Measurements from ENCODE around the gene SLC13A2.
A peak's percentile ranks its signal among the peaks of the same experiment; 100 is the strongest.
"Not testable (repeated sequence)": the region's sequence is repeated elsewhere in the genome, so short reads cannot be mapped to it uniquely, and the experiment has no call there.

Gene SLC13A2, protein sequence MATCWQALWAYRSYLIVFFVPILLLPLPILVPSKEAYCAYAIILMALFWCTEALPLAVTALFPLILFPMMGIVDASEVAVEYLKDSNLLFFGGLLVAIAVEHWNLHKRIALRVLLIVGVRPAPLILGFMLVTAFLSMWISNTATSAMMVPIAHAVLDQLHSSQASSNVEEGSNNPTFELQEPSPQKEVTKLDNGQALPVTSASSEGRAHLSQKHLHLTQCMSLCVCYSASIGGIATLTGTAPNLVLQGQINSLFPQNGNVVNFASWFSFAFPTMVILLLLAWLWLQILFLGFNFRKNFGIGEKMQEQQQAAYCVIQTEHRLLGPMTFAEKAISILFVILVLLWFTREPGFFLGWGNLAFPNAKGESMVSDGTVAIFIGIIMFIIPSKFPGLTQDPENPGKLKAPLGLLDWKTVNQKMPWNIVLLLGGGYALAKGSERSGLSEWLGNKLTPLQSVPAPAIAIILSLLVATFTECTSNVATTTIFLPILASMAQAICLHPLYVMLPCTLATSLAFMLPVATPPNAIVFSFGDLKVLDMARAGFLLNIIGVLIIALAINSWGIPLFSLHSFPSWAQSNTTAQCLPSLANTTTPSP

DNA sequence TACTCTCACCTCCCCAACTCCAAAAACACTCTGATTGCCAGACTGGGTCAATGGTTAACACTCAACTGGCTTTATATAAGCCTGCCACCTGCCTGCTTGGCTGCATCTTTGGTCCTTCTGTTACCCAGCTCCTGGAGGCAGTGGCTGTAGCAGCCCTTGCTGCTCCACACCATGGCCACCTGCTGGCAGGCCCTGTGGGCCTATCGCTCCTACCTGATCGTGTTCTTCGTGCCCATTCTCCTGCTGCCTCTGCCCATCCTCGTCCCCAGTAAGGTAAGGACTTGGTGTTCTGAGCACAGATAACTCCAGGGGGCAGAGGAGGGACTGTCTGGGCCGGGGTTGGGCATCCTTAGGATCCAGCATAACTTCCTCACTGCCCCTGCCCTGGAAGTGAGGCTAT lies at the start of gene SLC13A2:
Gene SLC13A2, plus strand, starts transcription at position 103 of the 400 bp plus-strand sequence. Its CDS starts 69 bp downstream, at position 172.
- no peak for DNase-seq

DNA sequence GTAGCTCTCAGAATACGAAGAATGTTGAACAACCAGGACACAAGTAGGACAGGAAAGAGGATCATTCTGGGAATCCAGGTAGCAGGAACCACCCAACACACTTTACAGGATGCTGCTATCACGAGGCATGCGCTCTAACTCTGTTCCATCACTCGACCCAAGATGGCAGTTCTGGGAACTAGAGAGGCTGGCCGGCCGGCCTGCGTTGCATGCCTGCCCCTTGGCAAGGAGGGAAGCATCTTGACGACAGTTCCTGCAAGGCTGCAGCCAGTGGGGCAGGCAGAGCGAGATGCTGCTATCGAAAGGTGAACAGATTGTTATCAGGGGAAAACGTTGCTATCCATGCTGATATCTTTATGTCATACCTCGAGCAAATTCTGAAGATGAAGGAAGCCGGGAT lies 48.2 kb upstream of the SLC13A2 start:
- no peak for DNase-seq

DNA sequence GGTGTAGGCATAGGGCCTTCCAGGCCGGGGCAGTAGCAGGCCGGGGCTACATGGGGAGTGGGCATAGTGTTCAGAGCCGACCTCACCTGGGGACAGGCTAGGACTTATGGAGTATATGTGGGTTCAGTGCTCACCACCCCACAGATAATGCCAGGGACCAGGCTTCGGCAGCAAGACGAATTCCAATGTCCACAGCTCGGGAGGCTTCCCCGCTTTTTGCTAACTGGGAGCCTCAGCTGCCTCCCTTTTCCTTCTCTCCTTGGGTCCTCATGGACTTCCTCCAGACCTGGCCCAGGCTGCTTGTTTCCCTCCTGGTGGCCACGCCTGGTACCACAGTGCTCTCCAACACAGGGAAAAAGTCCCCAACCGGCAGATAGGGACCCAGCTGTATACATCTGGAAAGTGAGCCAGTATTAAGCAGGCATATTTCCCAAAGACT lies 47.3 kb upstream of the SLC13A2 start:
- DNase-seq: no peak

DNA sequence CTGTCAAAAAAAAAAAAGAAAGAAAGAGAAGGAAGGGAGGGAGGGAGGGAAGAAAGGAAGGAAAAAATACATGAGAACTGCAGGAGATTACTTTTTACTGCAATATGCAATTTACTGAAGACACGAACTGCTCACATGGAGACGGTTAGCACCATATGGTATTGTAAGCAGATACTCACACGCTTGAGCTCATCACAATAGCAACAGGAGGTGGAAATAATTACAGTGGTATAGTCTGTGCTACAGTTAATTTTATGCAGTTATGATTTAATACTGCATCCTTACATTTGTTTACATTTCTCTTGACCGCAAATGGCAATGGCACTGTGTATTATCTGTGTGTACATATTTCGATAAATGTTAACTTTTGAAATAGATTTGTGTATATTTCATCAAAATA lies 46.1 kb upstream of the SLC13A2 start:
- peak; percentile 97 for DNase-seq

DNA sequence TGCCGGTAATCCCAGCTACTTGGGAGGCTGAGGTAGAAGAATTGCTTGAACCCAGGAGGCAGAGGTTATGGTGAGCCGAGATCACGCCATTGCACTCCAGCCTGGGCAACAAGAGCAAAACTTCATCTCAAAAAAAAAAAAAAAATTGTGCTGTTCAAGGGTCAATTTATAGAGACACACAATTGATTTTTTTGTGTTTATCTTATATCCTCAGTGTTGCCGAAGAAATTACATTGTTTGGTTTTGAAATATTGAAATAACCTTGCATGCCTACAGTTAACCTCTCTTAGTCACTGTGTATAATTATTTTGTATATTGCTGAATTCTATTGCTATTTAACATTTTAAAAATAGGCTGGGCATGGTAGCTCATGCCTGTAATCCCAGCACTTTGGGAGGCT lies 45.5 kb upstream of the SLC13A2 start:
- DNase-seq: not testable (repeated sequence)

DNA sequence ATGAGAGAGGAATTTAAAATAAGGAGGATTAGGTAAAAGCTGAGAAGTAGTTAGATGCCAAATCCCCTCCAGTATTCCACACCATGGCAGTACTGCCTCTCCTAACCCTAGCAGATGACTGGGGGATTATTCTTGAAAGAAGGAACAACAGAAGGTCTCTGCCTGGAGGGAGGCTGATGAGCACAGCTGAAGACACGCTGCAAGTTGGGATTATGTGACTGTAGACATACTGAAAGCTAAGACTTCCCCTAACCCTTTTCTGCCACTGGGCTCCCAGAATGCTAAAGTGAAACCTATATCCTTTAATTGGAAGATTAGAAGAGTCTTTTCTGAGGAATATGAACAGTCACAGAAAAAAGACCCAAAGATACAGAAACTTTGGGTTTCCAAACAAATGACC lies 39.7 kb upstream of the SLC13A2 start:
- DNase-seq: no peak

DNA sequence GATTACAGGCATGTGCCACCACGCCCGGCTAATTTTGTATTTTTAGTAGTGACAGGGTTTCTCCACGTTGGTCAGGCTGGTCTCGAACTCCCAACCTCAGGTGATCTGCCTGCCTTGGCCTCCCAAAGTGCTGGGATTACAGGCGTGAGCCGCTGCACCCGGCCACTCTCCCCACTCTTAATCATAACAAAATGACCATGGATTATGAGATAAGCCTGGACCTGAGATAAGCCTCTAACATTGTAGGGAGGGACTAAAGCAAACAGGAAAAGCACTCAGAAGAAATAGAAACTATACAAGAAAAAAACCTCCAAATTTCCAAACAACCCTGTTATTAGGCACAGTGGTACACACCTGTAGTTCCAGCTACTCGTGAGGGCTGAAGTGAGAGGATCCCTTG lies 39.1 kb upstream of the SLC13A2 start:
- not testable (repeated sequence) for DNase-seq

DNA sequence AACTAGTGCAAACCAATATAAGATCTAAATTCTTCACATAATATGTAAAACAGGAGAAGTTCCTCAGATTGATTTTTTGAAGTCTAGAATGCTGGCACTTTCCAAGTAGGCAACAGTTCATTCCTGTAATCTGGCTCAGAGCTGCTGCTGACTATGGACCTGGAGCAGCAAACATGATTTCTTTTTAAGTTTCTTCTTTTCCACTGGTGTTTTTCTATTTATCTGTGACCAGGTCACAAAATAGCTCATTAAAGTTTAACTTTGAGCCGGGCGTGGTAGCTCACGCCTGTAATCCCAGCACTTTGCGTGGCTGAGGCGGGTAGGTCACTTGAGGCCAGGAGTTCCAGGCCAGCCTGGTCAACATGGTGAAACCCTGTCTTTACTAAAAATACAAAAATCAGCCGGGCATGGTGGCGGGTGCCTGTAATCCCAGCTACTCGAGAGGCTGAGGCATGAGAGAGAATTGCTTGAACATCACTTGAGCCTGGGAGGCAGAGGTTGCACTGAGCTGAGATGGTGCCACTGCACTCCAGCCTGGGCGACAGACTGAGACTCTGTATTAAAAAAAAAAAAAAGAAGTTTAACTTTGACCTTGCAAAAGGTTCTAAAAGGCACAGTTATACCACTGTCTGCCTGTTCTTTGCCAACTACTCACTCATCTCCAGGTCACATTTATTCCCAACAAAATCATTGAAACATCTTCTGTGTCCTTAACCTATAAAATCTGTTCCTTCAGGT lies 29.4 kb upstream of the SLC13A2 start:
- DNase-seq: no peak

DNA sequence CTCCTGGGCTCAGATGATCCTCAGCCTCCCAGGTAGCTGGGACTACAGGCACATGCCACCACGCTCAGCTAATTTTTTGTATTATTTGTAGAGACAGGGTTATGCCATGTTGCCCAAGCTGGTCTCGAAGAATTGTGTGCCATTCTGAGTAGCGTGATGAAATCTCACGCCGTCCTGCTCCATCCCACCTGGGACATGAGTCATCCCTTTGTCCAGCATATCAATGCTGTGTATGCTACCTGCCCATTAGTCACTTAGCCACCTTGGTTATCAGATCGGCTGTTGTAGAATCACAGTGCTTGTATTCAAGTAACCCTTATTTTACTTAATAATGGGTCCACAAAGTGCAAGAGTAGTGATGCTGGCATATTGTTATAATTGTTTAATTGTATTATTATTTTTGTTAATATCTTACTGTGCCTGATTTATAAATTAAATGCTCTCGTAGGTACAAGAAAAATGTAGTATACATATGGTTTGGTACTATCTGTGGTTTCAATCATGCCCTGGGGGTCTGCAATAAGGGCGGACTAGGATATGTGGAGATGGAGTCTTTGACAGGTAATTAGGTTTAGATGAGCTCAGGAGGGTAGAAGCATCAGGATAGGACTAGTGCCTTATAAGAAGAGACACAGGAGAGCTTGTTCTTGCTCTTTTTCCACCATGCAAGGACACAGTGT lies 26.6 kb upstream of the SLC13A2 start:
- no peak for DNase-seq

DNA sequence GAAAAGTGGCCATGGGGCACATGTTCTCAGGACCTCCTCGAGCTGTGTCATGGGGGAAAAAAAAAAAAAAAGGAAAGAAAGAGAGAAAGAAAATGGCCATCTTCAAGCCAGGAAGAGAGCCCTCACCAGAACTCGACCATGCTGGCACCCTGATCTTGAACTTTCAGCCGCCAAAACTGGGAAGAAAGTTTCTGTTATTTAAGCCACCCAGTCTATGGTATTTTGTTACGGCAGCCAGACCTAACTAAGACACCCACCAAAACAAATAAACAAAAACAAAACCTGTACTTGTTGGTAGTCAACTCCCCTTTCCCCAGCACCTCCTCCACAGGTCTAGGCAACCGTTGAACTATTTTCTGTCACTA lies 26.1 kb upstream of the SLC13A2 start:
- DNase-seq: no peak

DNA sequence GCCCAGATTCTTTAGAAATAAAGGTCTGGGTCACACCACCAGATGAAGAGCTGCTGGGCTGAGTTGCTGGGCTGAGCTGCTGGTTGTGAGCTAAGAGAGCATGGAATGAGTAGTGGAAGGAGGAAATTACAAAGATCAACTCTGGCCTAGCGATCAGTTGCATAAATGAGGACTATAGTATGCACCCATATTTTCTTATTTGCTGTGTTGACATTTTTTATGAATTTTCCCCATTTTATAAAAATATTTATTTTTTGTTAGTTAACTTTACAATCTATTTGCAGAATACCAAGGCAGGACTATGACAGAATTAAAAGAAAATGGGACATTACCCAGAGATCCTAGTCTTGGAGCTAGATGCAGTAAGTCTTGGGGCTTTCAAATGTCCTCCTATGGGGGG lies 23.6 kb upstream of the SLC13A2 start:
- no peak for DNase-seq

DNA sequence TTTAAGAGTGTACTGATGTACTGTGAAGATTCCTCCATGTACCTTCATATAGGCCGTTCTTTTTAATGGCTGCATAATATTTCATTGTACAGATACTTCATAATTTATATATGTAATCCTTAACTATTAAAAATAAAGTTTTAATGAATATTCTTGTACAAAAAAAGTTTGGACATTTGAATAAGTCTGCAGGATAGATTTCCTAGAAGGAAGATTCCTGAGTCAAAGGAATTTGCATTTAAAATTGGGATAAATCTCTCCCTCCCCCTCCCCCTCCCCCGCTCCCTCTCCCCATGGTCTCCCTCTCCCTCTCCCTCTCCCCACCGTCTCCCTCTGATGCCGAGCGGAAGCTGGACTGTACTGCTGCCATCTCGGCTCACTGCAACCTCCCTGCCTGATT lies 15.6 kb upstream of the SLC13A2 start:
- no peak for DNase-seq

DNA sequence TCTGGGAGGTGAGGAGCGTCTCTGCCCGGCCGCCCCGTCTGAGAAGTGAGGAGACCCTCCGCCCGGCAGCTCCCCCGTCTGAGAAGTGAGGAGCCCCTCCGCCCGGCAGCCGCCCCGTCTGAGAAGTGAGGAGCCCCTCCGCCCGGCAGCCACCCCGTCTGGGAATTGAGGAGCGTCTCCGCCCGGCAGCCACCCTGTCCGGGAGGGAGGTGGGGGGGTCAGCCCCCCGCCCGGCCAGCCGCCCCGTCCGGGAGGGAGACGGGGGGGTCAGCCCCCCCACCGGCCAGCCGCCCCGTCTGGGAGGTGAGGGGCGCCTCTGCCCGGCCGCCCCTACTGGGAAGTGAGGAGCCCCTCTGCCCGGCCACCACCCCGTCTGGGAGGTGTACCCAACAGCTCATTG lies 14.6 kb upstream of the SLC13A2 start:
- DNase-seq: not testable (repeated sequence)

DNA sequence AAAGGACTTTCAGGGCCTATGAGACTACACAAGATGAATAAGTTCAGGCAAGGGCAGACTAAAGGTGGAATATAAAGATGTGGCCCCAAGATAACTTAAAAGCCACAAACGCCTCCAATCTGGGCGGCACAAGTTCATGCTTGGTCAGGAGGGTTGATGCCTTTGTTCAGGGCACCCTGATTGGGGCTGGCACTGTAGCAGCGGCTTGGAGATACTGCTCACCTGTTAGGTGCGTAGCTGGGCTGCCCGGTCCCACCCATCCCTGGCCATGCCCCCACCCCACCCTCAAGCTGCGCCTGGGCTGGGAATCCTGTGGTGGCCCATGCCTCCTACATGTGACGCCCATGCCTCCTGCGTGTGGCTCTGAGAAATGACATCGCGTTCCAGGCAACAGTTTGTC lies 12.5 kb upstream of the SLC13A2 start:
- DNase-seq: no peak

DNA sequence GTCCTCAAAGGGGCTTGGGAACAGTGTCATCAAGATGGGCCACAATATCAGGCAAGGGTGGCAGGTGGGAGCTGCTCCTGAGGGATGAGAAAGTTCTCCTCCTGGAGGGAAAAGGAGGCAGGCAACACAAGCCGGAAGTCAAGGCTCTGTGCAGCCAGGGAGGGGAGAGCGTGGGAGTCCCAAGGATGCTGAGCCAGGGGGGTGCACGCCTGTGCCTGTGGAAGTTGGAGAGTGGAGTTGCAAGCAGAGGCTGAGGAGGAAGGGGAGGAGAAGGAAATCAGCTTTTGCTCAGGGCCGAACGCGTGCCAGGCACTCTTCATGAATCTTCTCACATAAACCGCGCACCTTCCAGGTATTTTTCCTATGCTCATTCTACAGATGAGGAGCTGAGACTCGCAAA lies 7.4 kb upstream of the SLC13A2 start:
- no peak for DNase-seq

DNA sequence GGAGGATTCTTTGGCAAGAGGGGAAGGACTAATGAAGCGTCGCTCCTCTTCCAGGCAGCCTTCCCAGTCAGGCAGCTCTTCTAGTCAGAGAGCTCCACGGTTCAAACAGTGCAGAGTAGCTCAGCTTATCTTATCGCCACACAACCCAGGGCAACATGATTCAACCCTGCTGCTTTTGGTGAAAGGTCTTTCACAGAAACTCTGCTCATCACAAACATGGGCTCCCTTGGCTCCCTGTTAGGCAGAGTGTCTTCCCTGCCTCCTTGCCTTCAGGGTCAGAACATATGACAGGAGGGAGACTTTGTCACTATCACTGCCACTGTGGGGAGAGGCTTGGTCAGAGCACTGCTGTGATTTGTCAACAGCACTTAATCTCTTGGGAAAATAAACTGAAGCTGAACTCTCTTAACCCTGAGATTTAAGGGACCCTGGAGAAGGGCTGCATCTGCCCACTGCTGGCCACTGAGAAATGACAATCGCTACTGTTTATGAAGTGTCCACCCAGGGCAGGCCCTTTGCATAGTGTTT lies 6.9 kb upstream of the SLC13A2 start:
- no peak for DNase-seq

DNA sequence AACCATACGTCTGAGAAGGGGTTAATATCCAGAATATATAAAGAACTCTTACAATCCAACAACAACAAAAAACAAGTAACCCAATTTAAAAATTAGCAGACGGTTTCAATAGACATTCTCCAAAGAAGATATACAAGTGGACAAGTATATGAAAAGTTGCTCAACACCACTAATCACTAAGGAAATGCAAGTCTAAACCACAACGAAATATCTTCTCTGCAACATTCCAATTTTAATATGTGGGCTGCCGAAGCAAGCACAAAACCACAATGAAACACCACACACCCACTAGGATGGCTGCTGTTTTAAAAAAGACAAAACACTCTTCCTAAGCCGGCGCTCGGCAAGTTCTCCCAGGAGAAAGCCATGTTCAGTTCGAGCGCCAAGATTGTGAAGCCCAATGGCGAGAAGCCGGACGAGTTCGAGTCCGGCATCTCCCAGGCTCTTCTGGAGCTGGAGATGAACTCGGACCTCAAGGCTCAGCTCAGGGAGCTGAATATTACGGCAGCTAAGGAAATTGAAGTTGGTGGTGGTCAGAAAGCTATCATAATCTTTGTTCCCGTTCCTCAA lies 5.9 kb upstream of the SLC13A2 start:
- DNase-seq: no peak

DNA sequence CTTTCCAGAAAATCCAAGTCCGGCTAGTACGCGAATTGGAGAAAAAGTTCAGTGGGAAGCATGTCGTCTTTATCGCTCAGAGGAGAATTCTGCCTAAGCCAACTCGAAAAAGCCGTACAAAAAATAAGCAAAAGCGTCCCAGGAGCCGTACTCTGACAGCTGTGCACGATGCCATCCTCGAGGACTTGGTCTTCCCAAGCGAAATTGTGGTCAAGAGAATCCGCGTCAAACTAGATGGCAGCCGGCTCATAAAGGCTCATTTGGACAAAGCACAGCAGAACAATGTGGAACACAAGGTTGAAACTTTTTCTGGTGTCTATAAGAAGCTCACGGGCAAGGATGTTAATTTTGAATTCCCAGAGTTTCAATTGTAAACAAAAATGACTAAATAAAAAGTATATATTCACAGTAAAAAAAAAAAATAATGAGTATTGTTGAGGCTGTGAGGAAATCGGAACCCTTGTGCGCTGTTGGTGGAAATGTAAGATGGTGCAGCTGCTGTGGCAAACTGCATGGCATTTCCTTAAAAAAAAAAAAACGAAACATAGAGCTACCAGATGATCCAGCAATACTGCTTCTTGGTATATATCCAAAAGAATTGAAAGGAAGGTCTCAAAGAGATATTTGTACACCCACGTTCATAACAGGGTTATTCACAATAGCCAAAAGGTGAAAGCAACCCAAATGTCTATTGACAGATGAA lies 5.3 kb upstream of the SLC13A2 start:
- not testable (repeated sequence) for DNase-seq

DNA sequence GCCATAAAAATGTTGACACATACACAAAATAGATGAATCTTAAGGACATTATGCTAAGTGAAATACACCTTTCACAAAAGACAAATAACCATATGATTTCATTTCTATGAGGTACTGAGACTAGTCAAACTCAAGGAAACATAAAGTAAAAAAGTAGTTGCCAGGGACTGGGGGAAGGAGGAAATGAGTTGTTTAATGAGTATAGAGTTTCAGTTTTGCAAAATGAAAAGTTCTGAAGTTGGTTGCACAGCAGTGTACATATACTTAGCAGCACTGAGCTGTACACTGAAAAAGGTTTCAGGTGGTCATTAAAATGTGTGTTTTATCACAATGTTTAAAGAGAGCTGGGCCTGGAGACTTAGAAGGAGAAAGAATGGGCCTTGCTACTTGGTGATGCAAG lies 4.7 kb upstream of the SLC13A2 start:
- no peak for DNase-seq

DNA sequence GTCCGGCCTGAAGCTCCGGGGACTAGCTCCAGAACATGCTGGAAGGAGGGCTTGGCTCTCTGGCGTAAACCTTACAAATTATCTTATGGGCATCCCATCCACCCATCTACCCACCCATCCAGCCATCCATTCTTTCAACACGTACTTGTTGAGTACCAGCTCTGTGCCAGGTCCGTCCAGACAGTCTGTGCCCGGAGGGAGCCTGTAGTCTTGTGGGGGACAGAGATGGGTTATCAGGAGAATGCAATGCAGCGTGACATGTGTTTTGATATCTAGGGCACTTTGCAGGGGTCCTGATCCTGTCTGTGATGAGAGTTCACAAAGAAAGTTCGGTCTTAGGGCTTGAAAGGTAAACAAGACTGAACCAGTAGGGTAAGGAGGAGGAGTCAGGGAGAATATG lies 4.1 kb upstream of the SLC13A2 start:
- no peak for DNase-seq

DNA sequence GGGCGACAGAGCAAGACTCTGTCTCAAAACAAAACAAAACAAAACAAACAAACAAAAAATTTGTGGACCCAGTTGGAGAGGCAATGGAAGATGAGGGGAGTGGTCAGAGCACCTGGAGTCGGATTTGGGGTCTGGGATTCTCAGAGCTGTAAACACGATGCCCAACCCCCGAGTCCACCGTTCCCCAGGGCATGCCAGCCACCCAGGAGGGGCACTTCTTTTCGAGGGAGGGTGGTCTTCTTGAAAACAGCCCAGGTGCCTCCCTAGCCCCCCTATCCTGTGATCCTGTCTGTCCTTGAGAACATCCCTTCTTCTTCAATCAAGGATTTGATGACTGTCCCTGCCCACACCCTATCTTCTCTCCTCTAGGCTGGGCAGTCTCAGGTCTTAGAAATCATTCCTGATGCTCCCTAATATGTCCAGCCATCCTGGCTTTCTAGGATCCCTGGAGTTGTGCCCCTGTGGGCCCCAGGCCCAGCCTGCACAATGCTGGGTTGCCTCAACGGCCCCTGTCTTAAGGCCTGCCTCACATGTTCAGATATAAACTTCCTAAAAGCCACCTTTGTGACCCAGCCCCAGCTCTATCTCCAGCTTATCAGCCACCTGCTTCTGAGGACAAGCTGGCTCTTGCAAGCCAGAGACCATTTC lies 3.1 kb upstream of the SLC13A2 start:
- no peak for DNase-seq

DNA sequence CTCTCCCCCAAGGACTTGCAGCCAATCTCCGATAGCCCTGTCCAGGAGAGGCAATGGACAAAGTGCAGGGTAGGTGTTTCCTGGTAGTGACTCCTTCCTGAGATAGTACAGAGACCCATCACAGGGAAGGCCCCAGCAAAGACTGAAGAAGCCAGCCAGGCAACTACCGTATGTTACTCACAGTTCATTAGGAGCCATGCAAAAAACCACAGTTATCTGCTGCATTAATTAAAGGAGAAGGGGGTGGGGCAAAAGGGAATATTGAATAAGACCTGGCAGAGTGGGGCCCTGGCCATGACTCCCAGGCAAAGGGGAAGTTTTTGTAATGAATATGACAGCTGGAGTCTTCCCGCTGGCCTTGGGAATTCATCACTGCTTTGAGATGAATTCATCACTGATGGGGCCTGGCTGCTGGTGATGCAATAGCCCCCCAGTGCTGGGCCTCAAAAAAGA lies 2.5 kb upstream of the SLC13A2 start:
- DNase-seq: no peak

All from NCI-H2171 treated with DMSO at 0.1 percent for 48 hours (cell line).